GM18951 (cell line): Measurements from ENCODE around the gene SMTNL2.
"Not testable (repeated sequence)": the region's sequence is repeated elsewhere in the genome, so short reads cannot be mapped to it uniquely, and the experiment has no call there.

Experiments used
- POLR2A ChIP-seq: IDR thresholded peaks from 4 replicates; pipeline ENCODE4 v1.6.1; 2011; ENCODE audit warnings: mild to moderate bottlenecking; ENCODE audit not compliant: insufficient read length, insufficient read depth; ENCODE audit errors: extremely low read depth
- in situ Hi-C: fragments of 300-500 bp; cut with MboI; formaldehyde crosslinking; loops from one replicate; pipeline ENCODE4 v1.12.0; 2022; ENCODE audit warnings: low sequenced_read_pairs, mixed read lengths, inconsistent platforms; ENCODE audit not compliant: unreplicated experiment

SMTNL2 gene

DNA sequence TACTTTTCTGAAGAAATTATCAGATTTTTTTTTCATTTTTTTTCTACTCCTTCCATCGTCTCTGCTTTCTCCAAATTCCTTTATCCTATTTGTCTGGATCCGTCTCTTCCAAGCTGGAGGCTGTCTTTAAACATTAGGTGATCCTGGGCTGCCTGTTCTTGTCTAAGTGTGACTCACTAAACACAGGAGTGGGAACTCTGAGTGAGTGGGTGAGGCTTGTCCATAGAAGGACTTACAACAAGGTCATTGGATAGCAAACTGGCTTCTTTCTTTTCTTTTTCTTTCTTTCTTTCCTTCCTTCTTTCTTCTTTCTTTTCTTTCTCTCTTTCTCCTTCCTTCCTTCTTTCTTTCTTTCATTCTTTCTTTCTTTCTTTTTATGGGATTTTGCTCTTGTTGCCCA lies 38.9 kb downstream of the SMTNL2 start:
- no peak for TF ChIP-seq POLR2A
- in situ Hi-C loops, result no loop called here

DNA sequence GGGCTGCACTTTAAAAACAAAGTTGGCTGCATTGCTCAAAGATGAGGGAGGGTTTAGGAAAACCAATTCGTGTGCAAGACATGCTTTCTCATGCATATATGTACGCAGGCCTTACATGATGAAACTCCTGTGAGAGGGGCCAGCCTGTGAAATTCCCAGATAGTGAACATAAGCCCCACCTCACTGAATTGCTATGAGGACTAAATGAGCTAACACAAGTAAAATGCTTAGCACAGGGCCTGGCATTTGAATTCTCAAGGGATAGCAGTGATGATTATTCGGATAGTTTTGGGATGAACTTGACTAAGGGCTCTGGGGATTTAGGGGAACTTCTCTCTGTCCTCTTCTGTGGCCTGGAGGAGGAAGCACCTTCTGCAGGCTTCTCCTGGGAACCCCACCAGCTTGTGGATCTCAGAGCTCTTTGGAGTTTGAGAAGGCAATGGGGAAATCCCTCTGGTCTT lies 40.2 kb downstream of the SMTNL2 start:
- in situ Hi-C loops, result not testable (repeated sequence)

DNA sequence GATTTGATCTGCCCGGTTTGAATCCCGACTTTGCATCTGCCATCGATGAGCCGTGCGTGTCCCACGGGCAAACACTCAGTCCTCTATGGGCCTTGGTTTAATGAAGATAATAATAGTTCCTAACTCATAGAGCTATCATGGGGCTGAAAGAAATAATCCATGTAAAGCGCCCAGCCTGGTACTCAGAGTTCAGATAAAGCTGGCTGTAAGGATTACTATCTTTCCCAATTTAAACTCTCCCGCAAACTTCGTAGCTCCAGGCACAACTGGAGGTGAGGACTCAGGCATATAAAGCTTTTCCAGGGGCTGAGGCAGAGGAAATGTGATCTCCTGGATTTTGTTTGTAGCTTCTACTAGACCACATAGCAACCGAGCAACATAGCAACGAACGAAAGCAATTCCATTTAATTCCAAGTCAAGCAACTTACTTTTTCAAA lies 40.9 kb downstream of the SMTNL2 start:
- in situ Hi-C loops, result no loop called here
- no peak for TF ChIP-seq POLR2A

DNA sequence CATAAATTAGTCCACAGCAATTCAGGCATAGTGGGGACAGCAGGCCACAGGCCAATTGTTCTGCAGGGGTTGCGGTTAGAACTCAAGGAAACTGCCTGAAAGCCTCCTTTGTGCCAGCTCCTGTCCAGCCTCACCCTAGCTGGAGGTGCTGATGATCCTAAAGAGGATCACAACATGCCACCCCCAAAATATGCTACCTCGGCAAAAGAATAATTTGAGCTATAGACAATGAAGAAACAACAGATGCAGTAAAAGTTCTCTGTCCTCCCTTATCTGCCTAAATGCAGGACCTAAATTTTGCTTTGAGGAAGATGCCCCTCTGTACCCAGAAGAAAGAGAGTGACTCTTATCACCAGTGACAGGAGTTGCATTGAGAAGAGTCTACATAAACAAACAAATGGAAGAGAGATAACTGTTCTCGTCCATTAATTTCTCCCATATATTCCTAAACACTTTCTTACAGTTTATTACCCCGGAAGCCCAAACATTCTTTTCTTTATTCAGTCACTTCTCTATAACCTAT lies 42.5 kb downstream of the SMTNL2 start:
- TF ChIP-seq POLR2A, result no peak
- in situ Hi-C loops, result no loop called here

DNA sequence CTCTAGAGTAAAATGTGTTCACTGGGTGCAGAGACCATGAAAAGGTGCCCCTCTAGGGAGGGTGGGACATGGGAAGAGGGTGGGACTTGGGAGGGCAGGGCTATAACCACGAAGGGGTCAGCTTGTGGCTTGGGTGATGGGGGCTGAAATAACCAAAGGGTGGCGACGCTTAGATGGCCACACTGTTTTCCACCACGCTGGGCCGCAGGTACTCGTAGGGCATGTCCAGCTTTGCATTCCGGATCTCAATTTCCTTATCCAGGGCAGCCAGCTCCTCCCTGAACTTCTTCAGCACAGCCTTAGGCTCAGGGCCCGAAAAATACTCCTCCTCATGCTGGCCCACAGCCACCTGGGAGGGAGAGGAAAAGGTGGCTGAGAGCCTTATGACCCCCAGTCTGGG lies 47.1 kb downstream of the SMTNL2 start:
- in situ Hi-C loops, result no loop called here

DNA sequence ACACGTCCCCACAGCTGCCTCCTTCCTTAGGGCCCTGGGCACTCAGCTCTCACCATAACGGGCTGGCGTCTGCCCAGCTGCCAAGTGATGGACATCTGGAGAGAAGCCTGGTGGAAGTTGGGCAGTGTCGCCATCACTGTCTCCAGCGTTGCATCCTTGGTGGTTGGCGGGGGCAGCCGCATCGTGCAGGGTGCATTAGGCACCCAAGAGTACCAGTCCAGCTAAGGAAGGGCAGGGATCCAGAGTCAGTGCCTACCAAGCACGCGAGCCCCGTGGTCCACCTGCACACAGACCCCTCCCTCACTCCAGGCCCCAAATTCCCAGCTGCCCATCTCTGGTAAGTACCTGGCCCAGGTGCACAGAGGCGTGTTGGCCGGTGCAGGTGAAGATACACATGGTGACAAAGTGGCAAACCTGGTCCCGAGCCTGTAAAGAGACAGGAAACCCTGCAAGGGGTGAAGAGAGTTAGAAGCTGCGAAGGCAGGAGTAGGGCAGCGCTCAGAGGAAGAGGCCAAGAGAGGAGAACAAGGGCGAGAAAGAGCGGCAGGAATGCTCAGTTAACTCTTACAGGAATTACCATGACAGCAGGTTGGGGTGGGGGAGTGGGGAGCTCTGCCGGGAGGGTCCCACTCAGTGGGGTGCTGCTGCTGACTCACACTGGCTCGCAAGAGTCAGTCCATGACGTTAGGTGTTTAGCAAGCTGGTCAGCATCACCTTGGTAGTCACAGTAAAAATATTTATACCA lies 47.7 kb downstream of the SMTNL2 start:
- no peak for TF ChIP-seq POLR2A
- in situ Hi-C loops, result no loop called here

More for the DNA sequence above, 47.1 kb downstream of the SMTNL2 start:
- no peak for TF ChIP-seq POLR2A

DNA sequence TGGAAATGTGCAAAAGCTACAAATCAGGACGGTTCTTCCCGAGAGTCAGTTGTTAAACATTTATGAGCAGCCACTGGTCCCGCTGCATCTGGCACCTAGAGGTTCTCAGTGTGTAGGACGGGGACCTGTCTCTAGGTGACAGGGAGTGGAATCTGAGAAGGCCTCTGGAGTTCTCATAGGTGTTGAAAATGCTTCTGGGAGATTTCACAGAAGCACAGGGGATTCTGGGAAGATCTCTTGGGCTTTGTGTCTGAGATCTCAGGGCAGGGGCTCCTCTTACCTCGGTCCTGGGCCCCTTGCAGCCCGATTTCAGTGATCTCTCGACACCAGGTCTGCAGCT lies 48.2 kb downstream of the SMTNL2 start:
- TF ChIP-seq POLR2A, result no peak
- in situ Hi-C loops, result no loop called here

DNA sequence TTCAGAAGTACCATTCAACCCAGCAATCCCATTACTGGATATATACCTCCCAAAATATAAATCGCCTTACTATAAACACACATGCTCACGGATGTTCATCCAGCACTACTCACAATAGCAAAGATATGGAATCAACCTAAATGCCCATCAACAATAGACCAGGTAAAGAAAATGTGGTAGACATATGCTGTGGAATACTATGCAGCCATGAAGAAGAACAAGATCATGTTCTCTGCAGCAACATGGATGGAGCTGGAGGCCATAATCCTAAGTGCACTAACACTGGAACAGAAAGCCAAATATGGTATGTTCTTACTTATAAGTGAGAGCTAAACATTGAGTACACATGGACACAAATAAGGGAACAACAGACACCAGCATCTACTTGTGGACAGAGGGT lies 49.3 kb downstream of the SMTNL2 start:
- TF ChIP-seq POLR2A, result no peak
- in situ Hi-C loops, result no loop called here

DNA sequence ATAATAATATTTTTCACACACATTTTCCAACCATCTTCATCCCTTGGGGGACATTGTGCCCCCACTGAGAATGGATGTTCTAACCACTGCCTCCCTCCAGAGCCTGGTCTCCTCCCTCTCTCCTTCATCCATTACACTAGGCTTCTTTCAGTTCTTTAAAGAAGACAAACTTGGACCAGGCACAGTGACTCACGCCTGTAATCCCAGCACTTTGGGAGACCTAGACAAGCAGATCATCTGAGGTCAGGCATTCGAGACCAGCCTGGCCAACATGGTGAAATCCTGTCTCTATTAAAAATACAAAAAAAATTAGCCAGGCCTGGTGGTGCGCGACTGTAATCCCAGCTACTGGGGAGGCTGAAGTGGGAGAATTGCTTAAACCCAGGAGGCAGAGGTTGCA lies 50.6 kb downstream of the SMTNL2 start:
- in situ Hi-C loops, result no loop called here
- no peak for TF ChIP-seq POLR2A

DNA sequence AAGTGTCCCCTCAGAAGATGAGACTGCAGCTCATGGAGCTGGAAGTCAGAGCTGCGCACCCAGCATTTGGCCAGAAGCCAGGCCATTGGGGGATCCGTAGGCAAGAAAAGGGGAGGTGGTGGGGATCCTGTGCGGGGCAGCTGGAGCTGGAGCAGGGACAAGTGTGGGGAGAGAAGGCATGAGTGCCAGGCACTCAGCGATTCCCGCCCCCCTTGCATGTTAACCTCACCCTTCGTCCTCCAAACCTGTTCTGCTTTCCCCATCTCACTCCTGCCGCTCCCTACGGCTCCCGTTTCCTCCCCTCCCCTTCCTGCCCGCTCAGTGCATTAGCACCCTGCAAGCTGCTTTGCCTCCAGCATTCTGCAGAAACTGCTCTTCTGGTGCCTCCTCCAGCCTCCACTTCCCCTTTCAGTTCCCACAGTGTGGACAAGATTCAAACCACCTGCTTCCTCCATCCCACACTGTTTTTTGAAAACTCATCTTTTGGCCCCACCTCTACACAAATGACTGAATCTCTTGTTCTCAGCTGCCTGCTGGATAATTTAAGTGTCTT lies 51.6 kb downstream of the SMTNL2 start:
- in situ Hi-C loops, result no loop called here
- TF ChIP-seq POLR2A, result no peak

DNA sequence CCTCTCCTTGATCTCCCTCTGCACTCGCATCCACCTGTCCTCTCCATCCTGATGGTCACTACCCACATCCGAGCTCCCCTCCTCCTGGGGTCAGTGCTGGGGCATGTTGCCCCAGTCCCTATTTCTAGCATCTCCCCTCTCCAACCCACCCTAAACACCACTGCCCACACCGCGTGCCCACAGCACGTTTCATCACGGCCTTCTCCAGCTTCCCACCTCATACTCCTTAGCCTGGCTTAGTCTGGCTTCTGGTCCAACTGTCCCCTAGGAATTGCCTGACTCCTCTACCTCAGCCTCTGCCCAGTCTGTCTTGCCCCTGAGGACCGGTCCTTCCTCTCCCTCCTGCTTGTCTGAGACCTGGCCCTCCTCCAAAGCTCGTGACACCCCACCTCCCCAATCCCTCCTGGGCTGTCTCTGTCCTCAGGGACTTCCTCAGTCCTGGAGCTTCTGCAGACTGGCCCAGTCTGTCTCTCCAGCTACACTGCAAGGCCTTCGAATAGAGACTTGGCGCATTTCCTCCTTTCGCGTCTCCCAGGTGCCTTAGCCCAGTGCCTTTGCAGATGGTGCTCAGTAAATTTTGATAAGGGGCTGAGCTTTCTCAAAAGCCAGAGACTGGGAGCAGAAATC lies 52.3 kb downstream of the SMTNL2 start:
- in situ Hi-C loops, result no loop called here
- no peak for TF ChIP-seq POLR2A

DNA sequence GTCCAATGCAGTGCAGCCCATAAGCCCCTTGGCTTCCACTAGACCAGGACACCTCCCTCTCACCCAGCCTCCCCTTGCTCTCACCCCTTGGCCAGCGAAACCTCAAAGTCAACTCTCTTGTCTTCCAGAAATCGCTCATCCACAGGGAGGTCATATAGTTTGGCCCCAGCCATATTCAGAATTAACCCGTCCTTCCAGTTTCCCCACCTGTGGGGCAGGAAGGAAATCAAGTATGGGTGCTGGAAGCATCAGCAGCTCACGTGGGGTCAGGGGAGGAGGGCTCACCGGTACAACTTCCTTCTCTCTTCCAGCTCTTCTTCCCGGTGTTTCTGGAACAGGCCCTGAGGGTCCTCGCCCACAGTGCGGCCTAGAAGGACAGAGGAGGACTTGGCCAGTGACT lies 54.4 kb downstream of the SMTNL2 start:
- in situ Hi-C loops, result not testable (repeated sequence)

DNA sequence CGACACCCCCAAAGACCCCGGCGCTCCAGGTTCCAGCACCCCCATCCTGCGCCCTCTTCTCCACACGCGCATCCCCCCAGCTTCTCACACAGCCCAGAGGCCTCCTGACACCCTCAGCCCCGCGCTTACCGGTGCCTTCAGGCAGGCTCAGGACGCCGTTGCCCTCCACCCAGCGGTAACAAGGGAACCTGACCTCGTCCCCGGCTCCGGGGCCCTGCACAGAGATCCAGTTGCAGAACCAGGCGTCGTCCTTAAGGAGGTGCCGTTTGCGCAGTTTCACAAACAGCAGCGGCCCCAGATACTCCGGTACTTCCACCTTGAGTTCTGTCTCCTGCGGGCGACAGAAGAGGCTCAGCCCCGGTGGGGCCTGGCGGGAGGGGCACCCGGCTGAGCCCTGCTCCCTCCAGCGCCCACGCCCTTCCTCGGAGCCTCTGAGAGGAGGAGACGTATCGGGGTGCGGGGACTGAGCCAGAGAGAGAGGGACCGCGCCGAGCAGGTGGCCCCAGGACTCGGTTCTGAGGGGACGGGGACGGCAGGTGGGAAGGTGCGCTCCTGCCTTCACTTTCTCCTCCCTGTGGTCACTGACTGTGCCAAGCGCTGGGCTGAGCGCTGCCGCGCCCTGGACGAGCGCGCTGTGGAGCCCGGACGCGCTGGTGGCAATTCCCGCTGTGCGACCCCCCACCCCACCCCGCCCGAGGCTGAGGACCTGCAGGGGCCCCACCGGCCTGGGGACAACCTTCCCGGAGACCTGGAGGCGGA lies 55.2 kb downstream of the SMTNL2 start:
- in situ Hi-C loops, result not testable (repeated sequence)

DNA sequence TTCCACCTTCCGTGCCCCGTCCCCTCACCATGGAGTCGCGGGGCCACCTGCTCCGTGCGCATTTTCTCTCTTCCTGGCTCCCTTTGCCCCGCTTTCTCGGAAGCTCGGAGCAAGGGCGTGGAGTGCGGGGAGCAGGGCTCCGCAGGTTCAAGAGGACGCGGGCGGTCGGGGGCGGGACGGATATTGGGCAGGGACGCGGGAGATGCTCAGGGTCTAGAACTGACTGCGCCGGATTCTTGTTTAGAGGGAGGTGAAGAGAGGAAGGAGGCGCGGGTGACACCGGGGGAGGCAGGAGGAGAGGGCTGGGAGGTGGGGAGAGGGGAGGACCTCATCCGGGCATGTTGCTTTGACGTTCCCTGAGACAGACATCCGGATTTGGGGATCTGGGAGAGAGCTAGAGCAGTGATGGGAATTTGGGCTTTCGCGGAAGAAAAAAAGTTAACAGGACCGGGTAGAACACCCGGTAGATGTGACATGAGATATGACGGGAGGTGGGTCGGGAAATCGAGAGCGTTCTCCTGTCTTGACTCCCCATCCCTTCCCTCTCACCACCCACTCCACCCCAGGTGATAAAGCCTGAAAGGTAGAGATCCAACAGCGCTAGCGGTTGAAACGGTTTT lies 56.4 kb downstream of the SMTNL2 start:
- in situ Hi-C loops, result not testable (repeated sequence)
